OCI-LY1 (cell line): ENCODE results near the gene ADAMTSL1.

Source experiments
- H2AFZ ChIP-seq: fragments of 200-600 bp; sonication (generic), shearing (Covaris generic); 2 replicates; pipeline ENCODE4 v1.6.0; 2014; ENCODE audit warnings: antibody characterized with exemption, mild to moderate bottlenecking, low read length
- H3F3A ChIP-seq: fragments of 200-600 bp; sonication (generic), shearing (Covaris generic); 2 replicates; pipeline ENCODE4 v1.6.0; 2014; ENCODE audit warnings: mild to moderate bottlenecking, antibody characterized with exemption, low read length, moderate library complexity; ENCODE audit not compliant: insufficient read depth
- H3K27ac ChIP-seq: fragments of 200-600 bp; sonication (generic); 2 replicates; pipeline ENCODE4 v1.5.1; 2014; ENCODE audit warnings: low read length, mixed run types, mild to moderate bottlenecking, low read depth; ENCODE audit not compliant: poor library complexity, severe bottlenecking
- H3K27me3 ChIP-seq: fragments of 200-600 bp; sonication (generic); 2 replicates; pipeline ENCODE4 v1.6.0; 2014; ENCODE audit warnings: antibody characterized with exemption, mild to moderate bottlenecking, low read length, moderate library complexity; ENCODE audit not compliant: insufficient read depth
- H3K36me3 ChIP-seq: fragments of 200-600 bp; sonication (generic); 2 replicates; pipeline ENCODE4 v1.6.1; 2014; ENCODE audit warnings: mild to moderate bottlenecking, antibody characterized with exemption, low read length, moderate library complexity, mixed read lengths; ENCODE audit not compliant: insufficient read depth
- H3K4me1 ChIP-seq: fragments of 200-600 bp; sonication (generic); 2 replicates; pipeline ENCODE4 v1.5.1; 2014; ENCODE audit warnings: mild to moderate bottlenecking, low read length, moderate library complexity; ENCODE audit not compliant: insufficient read depth, severe bottlenecking
- H3K4me2 ChIP-seq: fragments of 200-600 bp; sonication (generic), shearing (Covaris generic); 2 replicates; pipeline ENCODE4 v1.6.1; 2014; ENCODE audit warnings: low read length
- H3K4me3 ChIP-seq: fragments of 200-600 bp; sonication (generic); 2 replicates; pipeline ENCODE4 v1.5.1; 2014; ENCODE audit warnings: low read length, low read depth, mild to moderate bottlenecking, mixed read lengths; ENCODE audit not compliant: poor library complexity, severe bottlenecking
- H3K79me2 ChIP-seq: fragments of 200-600 bp; shearing (Covaris generic); 2 replicates; pipeline ENCODE4 v1.6.1; 2016; ENCODE audit warnings: mixed run types, low read length, mixed read lengths; ENCODE audit not compliant: insufficient read depth
- H3K9ac ChIP-seq: fragments of 200-600 bp; sonication (generic), shearing (Covaris generic); 2 replicates; pipeline ENCODE4 v1.6.1; 2014; ENCODE audit warnings: mild to moderate bottlenecking, low read length, mixed read lengths
- H3K9me2 ChIP-seq: fragments of 200-600 bp; sonication (generic), shearing (Covaris generic); 2 replicates; pipeline ENCODE4 v1.6.1; 2014; ENCODE audit warnings: low read depth, mild to moderate bottlenecking, low read length, mixed read lengths
- H3K9me3 ChIP-seq: fragments of 200-600 bp; shearing (Covaris generic); 2 replicates; pipeline ENCODE4 v1.6.1; 2014; ENCODE audit warnings: low read length, mixed read lengths
- H4K20me1 ChIP-seq: fragments of 200-600 bp; sonication (generic), shearing (Covaris generic); 2 replicates; pipeline ENCODE4 v1.6.0; 2016; ENCODE audit warnings: mild to moderate bottlenecking, low read length; ENCODE audit not compliant: insufficient read depth
- CTCF ChIP-seq: fragments of 200-600 bp; sonication (generic), shearing (Covaris generic); IDR thresholded peaks from 2 replicates; pipeline ENCODE4 v1.5.1; 2017; ENCODE audit warnings: mild to moderate bottlenecking, antibody characterized with exemption, low read length, moderate library complexity, mixed read lengths
- EZH2 ChIP-seq: fragments of 200-600 bp; sonication (generic), shearing (Covaris generic); IDR thresholded peaks from 2 replicates; pipeline ENCODE4 v1.8.0; 2017; ENCODE audit warnings: borderline replicate concordance, mixed run types, mild to moderate bottlenecking, antibody characterized with exemption, low read length, moderate library complexity, mixed read lengths

ADAMTSL1 gene

GRCh38 chr9:18907927-18908625 lies 434.1 kb downstream of the ADAMTSL1 start:
- no peaks in the 10 kb centered on the region for H3K9me3 ChIP-seq
- TF ChIP-seq CTCF (no peak), EZH2 (no peak)
- no peaks in the 10 kb centered on the region for H4K20me1 ChIP-seq
- H2AFZ ChIP-seq = no peak overlapping the region
- H3K27ac ChIP-seq = no peak overlapping the region
- H3K4me2 ChIP-seq = no peak overlapping the region
- H3K79me2 ChIP-seq = no peaks in the 10 kb centered on the region
- no peaks in the 10 kb centered on the region for H3K27me3 ChIP-seq
- H3K4me1 ChIP-seq = no peaks in the 10 kb centered on the region
- no peaks in the 10 kb centered on the region for H3K9me2 ChIP-seq
- H3K36me3 ChIP-seq = no peaks in the 10 kb centered on the region
- H3K4me3 ChIP-seq = no peak overlapping the region
- H3F3A ChIP-seq = no peaks in the 10 kb centered on the region
- H3K9ac ChIP-seq = no peak overlapping the region

GRCh38 chr9:18909140-18910018 lies 435.4 kb downstream of the ADAMTSL1 start:
- H3K4me3 ChIP-seq = no peak overlapping the region
- H3K79me2 ChIP-seq = no peaks in the 10 kb centered on the region
- no peaks in the 10 kb centered on the region for H3K36me3 ChIP-seq
- no peaks in the 10 kb centered on the region for H3K27me3 ChIP-seq
- H3K9me3 ChIP-seq = no peaks in the 10 kb centered on the region
- H3K27ac ChIP-seq = no peak overlapping the region
- H3K9me2 ChIP-seq = no peaks in the 10 kb centered on the region
- no peak for TF ChIP-seq EZH2
- TF ChIP-seq CTCF = no peak
- no peak overlapping the region for H3K4me2 ChIP-seq
- H4K20me1 ChIP-seq = no peaks in the 10 kb centered on the region
- H3F3A ChIP-seq = no peaks in the 10 kb centered on the region
- no peaks in the 10 kb centered on the region for H3K4me1 ChIP-seq
- H3K9ac ChIP-seq = no peak overlapping the region
- H2AFZ ChIP-seq = no peak overlapping the region

GRCh38 chr9:18910435-18910834 lies 436.5 kb downstream of the ADAMTSL1 start:
- H3K4me1 ChIP-seq = no peaks in the 10 kb centered on the region
- H3K4me3 ChIP-seq = no peak overlapping the region
- no peaks in the 10 kb centered on the region for H3K9me2 ChIP-seq
- no peaks in the 10 kb centered on the region for H3K9me3 ChIP-seq
- no peaks in the 10 kb centered on the region for H4K20me1 ChIP-seq
- H2AFZ ChIP-seq = no peak overlapping the region
- H3K27me3 ChIP-seq = no peaks in the 10 kb centered on the region
- H3K79me2 ChIP-seq = no peaks in the 10 kb centered on the region
- H3K36me3 ChIP-seq = no peaks in the 10 kb centered on the region
- no peak overlapping the region for H3K4me2 ChIP-seq
- H3K9ac ChIP-seq = no peak overlapping the region
- H3K27ac ChIP-seq = no peak overlapping the region
- H3F3A ChIP-seq = no peaks in the 10 kb centered on the region
- TF ChIP-seq EZH2 (no peak), CTCF (no peak)
